Measurements from ENCODE around the gene POLQ. TPM values are rescaled to one million over a fixed set of nuclear protein-coding genes. Genes with fewer than 3 reads are reported as not detected.

The POLQ gene
- total and polyA plus RNA-seq, 2 experiments from 2014 or later, result 0.81 to 1.6 TPM

DNA sequence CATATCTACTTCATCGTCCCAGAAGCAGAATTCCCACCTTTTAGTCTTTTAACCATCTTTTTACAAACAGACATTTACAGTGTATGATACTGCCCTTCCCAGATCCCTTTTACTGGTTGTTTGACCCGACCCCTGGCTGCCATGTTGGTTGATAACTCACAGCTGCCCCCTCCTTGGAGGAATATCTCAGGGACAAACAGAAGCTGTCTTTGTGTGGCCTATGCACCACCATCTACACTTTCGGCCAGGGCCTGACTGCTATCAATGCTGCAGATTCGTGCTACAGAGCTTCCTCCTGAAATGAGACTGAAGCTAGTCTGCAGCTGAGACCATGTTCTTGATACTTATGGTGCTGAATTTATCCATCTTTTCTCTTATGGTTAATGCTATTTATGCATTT lies 6.6 kb upstream of the POLQ start:
- 20 to 22% methylated on average over 4 of the region's 4 CpGs for WGBS, 2 experiments (ENCODE audit: low coverage in 1 of 2, low lambda C conversion rate in 2 of 2, missing lambda C conversion rate in 2 of 2)
- peak; percentile 7 for DNase-seq
- in situ Hi-C loops (cut with MboI), result loop anchor here (25.0 kb wide), 1 partner anchor 710 kb away; no protein-coding TSS in a partner anchor

DNA sequence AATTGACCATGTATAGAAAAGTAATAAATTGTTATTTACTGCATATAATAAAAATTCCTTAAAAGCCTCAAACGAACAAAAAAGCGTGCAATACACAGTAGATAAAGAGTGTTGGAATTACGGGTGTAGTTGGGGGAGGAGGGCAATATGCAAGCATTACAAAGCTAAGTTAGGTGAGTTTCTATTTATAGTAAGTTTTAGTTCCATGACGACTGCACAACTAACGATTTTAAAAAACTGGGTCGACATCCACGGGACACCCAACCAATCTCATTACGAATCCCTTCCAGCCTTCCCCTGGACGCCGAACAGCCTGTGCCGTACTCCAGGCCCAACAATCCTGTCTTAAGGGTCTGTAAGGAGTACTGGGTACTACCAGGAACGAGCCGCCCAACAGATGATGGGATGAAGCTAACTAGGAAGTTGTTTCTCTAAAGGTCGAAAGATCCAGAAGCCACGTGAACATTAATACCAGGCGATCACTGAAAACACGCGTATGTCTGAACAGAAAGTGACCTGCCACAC lies 677 bp downstream of the POLQ start:
- Histone ChIP-seq H2AFZ (peak overlapping the region; percentile 100), H3F3A (ENCODE audit: insufficient read depth) (no peaks in the 10 kb centered on the region; the same call in 1 of the 2 replicates), H3K4me2 (ENCODE audit: unreplicated experiment) (peak overlapping the region; percentile 99), H3K4me1 (ENCODE audit: insufficient read depth) (peaks cover 6% of the 10 kb centered on the region; the same call in 1 of the 2 replicates), H3K79me2 (ENCODE audit: insufficient read depth) (peaks cover 27% of the 10 kb centered on the region), H3K27me3 (replicated peaks; ENCODE audit: insufficient read depth) (no peaks in the 10 kb centered on the region), H4K20me1 (ENCODE audit: insufficient read depth) (no peaks in the 10 kb centered on the region), H3K9ac (peak overlapping the region; percentile 77), H3K9me2 (ENCODE audit: insufficient read depth) (no peaks in the 10 kb centered on the region), H3K36me3 (ENCODE audit: low read depth) (no peaks in the 10 kb centered on the region), H3K4me3 (peak overlapping the region; percentile 91), H3K27ac (peak overlapping the region; percentile 18), H3K9me3 (ENCODE audit: low read depth) (no peaks in the 10 kb centered on the region)
- in situ Hi-C loops (cut with MboI), result no loop called here
- 1 to 2% methylated on average over 18 of the region's 18 CpGs for WGBS, 2 experiments (ENCODE audit: low coverage in 1 of 2, low lambda C conversion rate in 2 of 2, missing lambda C conversion rate in 2 of 2)
- no peak for TF ChIP-seq EZH2 (IDR thresholded peaks at IDR 0.05; ENCODE audit: insufficient read depth, poor library complexity, severe bottlenecking)
- peak; percentile 49 for DNase-seq

More for the DNA sequence above, 6.6 kb upstream of the POLQ start:
- Histone ChIP-seq H4K20me1 (ENCODE audit: insufficient read depth) (no peaks in the 10 kb centered on the region), H3K9ac (peak overlapping the region; percentile 41), H3K4me2 (ENCODE audit: unreplicated experiment) (peak overlapping the region; percentile 43), H3K9me2 (ENCODE audit: insufficient read depth) (no peaks in the 10 kb centered on the region), H3K4me3 (peak overlapping the region; percentile 33), H3K9me3 (ENCODE audit: low read depth) (no peaks in the 10 kb centered on the region), H3K4me1 (ENCODE audit: insufficient read depth) (no peaks in the 10 kb centered on the region), H3K36me3 (ENCODE audit: low read depth) (no peaks in the 10 kb centered on the region), H3K79me2 (ENCODE audit: insufficient read depth) (no peaks in the 10 kb centered on the region), H3K27ac (no peak overlapping the region), H3F3A (ENCODE audit: insufficient read depth) (no peaks in the 10 kb centered on the region), H3K27me3 (replicated peaks; ENCODE audit: insufficient read depth) (no peaks in the 10 kb centered on the region), H2AFZ (peak overlapping the region; percentile 89)
- TF ChIP-seq EZH2 (IDR thresholded peaks at IDR 0.05; ENCODE audit: insufficient read depth, poor library complexity, severe bottlenecking) (no peak), EZH2phosphoT487 (IDR thresholded peaks at IDR 0.05; ENCODE audit: insufficient read depth, low read depth) (no peak)

DNA sequence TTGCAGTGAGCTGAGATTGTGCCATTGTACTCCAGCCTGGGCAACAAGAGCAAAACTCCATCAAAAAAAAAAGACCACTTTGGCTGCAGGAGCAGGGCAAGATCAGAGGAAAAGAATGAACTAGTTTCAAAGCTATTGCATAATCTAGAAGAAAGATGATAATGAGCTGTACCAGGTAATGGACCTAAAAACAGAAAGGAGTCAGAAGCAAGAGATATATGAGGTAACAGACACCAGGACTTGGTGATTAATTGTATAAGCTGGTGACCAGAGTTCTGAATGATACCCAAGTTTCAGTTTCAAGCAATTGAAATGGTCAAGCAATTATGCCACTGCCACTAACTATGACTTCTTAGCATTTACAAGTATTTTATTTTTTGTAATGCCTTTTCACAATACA lies 2.9 kb downstream of the POLQ start:
- Histone ChIP-seq H4K20me1 (ENCODE audit: insufficient read depth) (no peaks in the 10 kb centered on the region), H3F3A (ENCODE audit: insufficient read depth) (no peaks in the 10 kb centered on the region; the same call in 1 of the 2 replicates), H3K79me2 (ENCODE audit: insufficient read depth) (peaks cover 27% of the 10 kb centered on the region), H3K4me2 (ENCODE audit: unreplicated experiment) (no peak overlapping the region), H3K9me3 (ENCODE audit: low read depth) (no peaks in the 10 kb centered on the region), H3K9ac (no peak overlapping the region), H3K4me1 (ENCODE audit: insufficient read depth) (peaks cover 6% of the 10 kb centered on the region; the same call in 1 of the 2 replicates), H3K9me2 (ENCODE audit: insufficient read depth) (no peaks in the 10 kb centered on the region), H3K36me3 (ENCODE audit: low read depth) (no peaks in the 10 kb centered on the region), H3K4me3 (no peak overlapping the region), H3K27me3 (replicated peaks; ENCODE audit: insufficient read depth) (no peaks in the 10 kb centered on the region), H2AFZ (no peak overlapping the region), H3K27ac (no peak overlapping the region)
- in situ Hi-C loops (cut with MboI), result no loop called here
- DNase-seq, result peak; percentile 9
- TF ChIP-seq EZH2phosphoT487 (IDR thresholded peaks at IDR 0.05; ENCODE audit: insufficient read depth, low read depth) (no peak), EZH2 (IDR thresholded peaks at IDR 0.05; ENCODE audit: insufficient read depth, poor library complexity, severe bottlenecking) (no peak)

DNA sequence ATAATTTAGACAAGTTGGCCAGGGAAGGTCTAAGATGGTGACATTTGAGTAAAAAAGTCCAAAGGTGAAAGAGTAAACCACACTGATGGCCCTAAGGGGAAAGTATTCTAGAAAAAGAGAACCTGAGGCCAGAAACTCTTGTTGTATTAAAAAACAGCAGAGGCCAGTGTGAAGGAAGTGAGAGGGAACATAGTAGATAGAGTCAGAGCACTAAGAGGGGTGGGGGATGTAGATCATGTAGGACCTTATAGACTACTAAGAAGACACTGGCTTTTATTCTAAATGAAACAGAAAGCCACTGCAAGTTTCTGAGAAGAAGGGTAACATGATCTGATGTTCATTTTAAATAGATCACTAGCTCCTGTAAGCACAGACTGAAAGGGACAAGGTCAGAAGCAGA lies 14.5 kb downstream of the POLQ start:
- no peaks in the 10 kb centered on the region for H3F3A ChIP-seq (ENCODE audit: insufficient read depth)
- no peaks in the 10 kb centered on the region for H3K36me3 ChIP-seq (ENCODE audit: low read depth)
- H2AFZ ChIP-seq, result peak overlapping the region; percentile 38
- no peak for TF ChIP-seq EZH2 (IDR thresholded peaks at IDR 0.05; ENCODE audit: insufficient read depth, poor library complexity, severe bottlenecking)
- TF ChIP-seq EZH2phosphoT487 (IDR thresholded peaks at IDR 0.05; ENCODE audit: insufficient read depth, low read depth), result no peak
- no peaks in the 10 kb centered on the region for H3K4me1 ChIP-seq (ENCODE audit: insufficient read depth)
- no peak overlapping the region for H3K4me2 ChIP-seq (ENCODE audit: unreplicated experiment)
- no peak for DNase-seq
- H3K27ac ChIP-seq, result no peak overlapping the region
- H3K27me3 ChIP-seq (replicated peaks; ENCODE audit: insufficient read depth), result no peaks in the 10 kb centered on the region
- H3K79me2 ChIP-seq (ENCODE audit: insufficient read depth), result no peaks in the 10 kb centered on the region
- H3K9ac ChIP-seq, result no peak overlapping the region
- no peaks in the 10 kb centered on the region for H4K20me1 ChIP-seq (ENCODE audit: insufficient read depth)
- H3K9me3 ChIP-seq (ENCODE audit: low read depth), result no peaks in the 10 kb centered on the region
- in situ Hi-C loops (cut with MboI), result no loop called here
- H3K9me2 ChIP-seq (ENCODE audit: insufficient read depth), result no peaks in the 10 kb centered on the region
- H3K4me3 ChIP-seq, result no peak overlapping the region

DNA sequence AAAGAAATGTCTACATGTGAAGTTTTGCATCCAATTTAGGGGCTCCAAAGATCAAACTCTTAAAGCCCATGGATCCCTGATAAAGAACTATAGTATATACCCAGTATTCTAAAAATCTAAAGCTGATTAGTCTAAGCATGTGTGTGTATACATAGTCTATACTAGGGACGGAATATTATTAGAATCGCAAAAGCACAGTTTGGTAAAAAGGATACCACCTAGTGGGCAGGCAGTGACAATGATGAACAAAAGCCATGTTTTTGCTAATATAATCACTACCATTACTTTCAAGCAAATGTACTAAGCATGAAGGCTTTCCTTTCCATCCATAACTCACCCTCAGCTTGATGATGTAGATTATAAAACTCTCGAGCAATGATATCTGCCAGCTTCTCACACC lies 16.5 kb downstream of the POLQ start:
- Histone ChIP-seq H3K4me3 (no peak overlapping the region), H3K27me3 (replicated peaks; ENCODE audit: insufficient read depth) (no peaks in the 10 kb centered on the region), H3K4me2 (ENCODE audit: unreplicated experiment) (no peak overlapping the region), H3K9me2 (ENCODE audit: insufficient read depth) (no peaks in the 10 kb centered on the region), H3K79me2 (ENCODE audit: insufficient read depth) (no peaks in the 10 kb centered on the region), H3K9me3 (ENCODE audit: low read depth) (no peaks in the 10 kb centered on the region), H3K27ac (no peak overlapping the region), H4K20me1 (ENCODE audit: insufficient read depth) (no peaks in the 10 kb centered on the region), H3K9ac (no peak overlapping the region), H3F3A (ENCODE audit: insufficient read depth) (no peaks in the 10 kb centered on the region), H3K4me1 (ENCODE audit: insufficient read depth) (no peaks in the 10 kb centered on the region), H2AFZ (peak overlapping the region; percentile 71), H3K36me3 (ENCODE audit: low read depth) (no peaks in the 10 kb centered on the region)
- 77 to 85% methylated on average over 3 of the region's 3 CpGs for WGBS, 2 experiments (ENCODE audit: low coverage in 1 of 2, low lambda C conversion rate in 2 of 2, missing lambda C conversion rate in 2 of 2)
- TF ChIP-seq EZH2 (IDR thresholded peaks at IDR 0.05; ENCODE audit: insufficient read depth, poor library complexity, severe bottlenecking), result no peak
- no peak for TF ChIP-seq EZH2phosphoT487 (IDR thresholded peaks at IDR 0.05; ENCODE audit: insufficient read depth, low read depth)
- DNase-seq, result peak; percentile 49
- in situ Hi-C loops (cut with MboI), result no loop called here

All from GM23248 (cell line).